WTC11 (cell line): ENCODE data around the gene CHRNB1. TPM values are rescaled to one million over a fixed set of nuclear protein-coding genes. Genes with fewer than 3 reads are reported as not detected.

Source experiments
- ATAC-seq: fragments of 200-7000 bp; cut with Tn5 transposase; 2 replicates; pipeline ENCODE4 v1.10.0; 2021; ENCODE audit warnings: mild to moderate bottlenecking, moderate library complexity
- CTCF ChIA-PET: fragments of 300-600 bp; sonication (Branson Sonifier 250); formaldehyde crosslinking; loops from one replicate; lab custom pipeline; 2021; ENCODE audit warnings: antibody characterized with exemption; lab: Charles Lee
- POLR2A ChIA-PET: fragments of 350-600 bp; sonication (Branson Sonifier 250); formaldehyde crosslinking; loops from one replicate; lab custom pipeline; 2021; ENCODE audit warnings: antibody characterized with exemption; lab: Charles Lee
- DNase-seq: peaks from one replicate; pipeline ENCODE4 v3.0.0; 2021; ENCODE audit warnings: low spot score
- H3K27ac Mint-ChIP-seq: 2 replicates; pipeline ENCODE4 v1.8.0; 2021; ENCODE audit warnings: mixed read lengths
- H3K27me3 Mint-ChIP-seq: 2 replicates; pipeline ENCODE4 v1.8.0; 2021; ENCODE audit warnings: low read depth, mild to moderate bottlenecking, moderate library complexity, mixed read lengths
- H3K36me3 Mint-ChIP-seq: 2 replicates; pipeline ENCODE4 v1.8.0; 2021; ENCODE audit warnings: mixed read lengths
- H3K4me1 Mint-ChIP-seq: 2 replicates; pipeline ENCODE4 v1.8.0; 2022; ENCODE audit warnings: mixed read lengths
- H3K4me3 Mint-ChIP-seq: 2 replicates; pipeline ENCODE4 v1.8.0; 2021; ENCODE audit warnings: mild to moderate bottlenecking, moderate library complexity, mixed read lengths
- H3K9me3 Mint-ChIP-seq: 2 replicates; pipeline ENCODE4 v1.8.0; 2021; ENCODE audit warnings: mixed read lengths
- CREM ChIP-seq: sonication (generic); formaldehyde crosslinking; IDR thresholded peaks from 2 replicates; pipeline ENCODE4 v1.8.1; 2022; ENCODE audit warnings: mild to moderate bottlenecking, missing genetic modification reagents, moderate library complexity
- E2F1 ChIP-seq: sonication (generic); formaldehyde crosslinking; IDR thresholded peaks from 2 replicates; pipeline ENCODE4 v1.8.0; 2022; ENCODE audit warnings: mild to moderate bottlenecking, missing genetic modification reagents
- E2F4 ChIP-seq: sonication (generic); formaldehyde crosslinking; IDR thresholded peaks from 2 replicates; pipeline ENCODE4 v1.8.1; 2022; ENCODE audit warnings: low read depth, mild to moderate bottlenecking, moderate library complexity, missing genetic modification reagents, borderline replicate concordance
- EMX1 ChIP-seq: fragments of 250-450 bp; sonication (Bioruptor Pico); IDR thresholded peaks from 2 replicates; pipeline ENCODE4 v1.8.0; 2021; ENCODE audit warnings: mild to moderate bottlenecking
- FOXP1 ChIP-seq: sonication (generic); formaldehyde crosslinking; IDR thresholded peaks from 2 replicates; pipeline ENCODE4 v1.8.0; 2022; ENCODE audit warnings: missing genetic modification reagents, mild to moderate bottlenecking, moderate library complexity, borderline replicate concordance
- GABPB1 ChIP-seq: sonication (generic); formaldehyde crosslinking; IDR thresholded peaks from 2 replicates; pipeline ENCODE4 v1.8.1; 2023; ENCODE audit warnings: mild to moderate bottlenecking, missing genetic modification reagents
- GRHL2 ChIP-seq: fragments of 250-450 bp; sonication (Bioruptor Pico); IDR thresholded peaks from 2 replicates; pipeline ENCODE4 v1.8.0; 2022; ENCODE audit warnings: mild to moderate bottlenecking, moderate library complexity; ENCODE audit not compliant: insufficient replicate concordance, severe bottlenecking
- MXD4 ChIP-seq: fragments of 250-450 bp; sonication (Bioruptor Pico); IDR thresholded peaks from 2 replicates; pipeline ENCODE4 v1.8.0; 2021; ENCODE audit warnings: mild to moderate bottlenecking, moderate library complexity, borderline replicate concordance
- MYBL2 ChIP-seq: sonication (generic); formaldehyde crosslinking; IDR thresholded peaks from 2 replicates; pipeline ENCODE4 v1.8.1; 2023; ENCODE audit warnings: mild to moderate bottlenecking, moderate library complexity, missing genetic modification reagents
- TP53 ChIP-seq: sonication (generic); formaldehyde crosslinking; IDR thresholded peaks from 2 replicates; pipeline ENCODE4 v1.8.1; 2023; ENCODE audit warnings: mild to moderate bottlenecking, missing genetic modification reagents
- ZNF121 ChIP-seq: sonication (generic); formaldehyde crosslinking; IDR thresholded peaks from 2 replicates; pipeline ENCODE4 v1.8.0; 2023; ENCODE audit warnings: missing genetic modification reagents
- ZNF219 ChIP-seq: sonication (generic); formaldehyde crosslinking; IDR thresholded peaks from 2 replicates; pipeline ENCODE4 v1.8.0; 2023; ENCODE audit warnings: missing genetic modification reagents, mild to moderate bottlenecking, borderline replicate concordance
- ZNF425 ChIP-seq: fragments of 250-450 bp; sonication (Bioruptor Pico); conservative IDR thresholded peaks from 2 replicates; pipeline ENCODE4 v1.9.0; 2021; ENCODE audit warnings: mild to moderate bottlenecking
- total RNA-seq: library from RNA; stranded (reverse); gene quantifications from 3 replicates; pipeline ENCODE4 v1.2.3, GENCODE V29; 2021
- TF ChIP-seq, protein P1 (sequence below): sonication (generic); formaldehyde crosslinking; IDR thresholded peaks from 2 replicates; pipeline ENCODE4 v1.8.0; 2023; ENCODE audit warnings: missing genetic modification reagents, mild to moderate bottlenecking, borderline replicate concordance
- TF ChIP-seq, protein P2 (sequence below): fragments of 250-450 bp; sonication (Bioruptor Pico); IDR thresholded peaks from 2 replicates; pipeline ENCODE4 v1.8.0; 2021; ENCODE audit warnings: mild to moderate bottlenecking
- TF ChIP-seq, protein P3 (sequence below): sonication (generic); formaldehyde crosslinking; IDR thresholded peaks from 2 replicates; pipeline ENCODE4 v1.8.0; 2022; ENCODE audit warnings: mild to moderate bottlenecking, missing genetic modification reagents
- TF ChIP-seq, protein P4 (sequence below): sonication (generic); formaldehyde crosslinking; IDR thresholded peaks from 2 replicates; pipeline ENCODE4 v1.8.0; 2022; ENCODE audit warnings: mild to moderate bottlenecking, missing genetic modification reagents

The CHRNB1 gene
- total RNA-seq, 1 experiment from 2014 or later = 16.0 TPM

DNA sequence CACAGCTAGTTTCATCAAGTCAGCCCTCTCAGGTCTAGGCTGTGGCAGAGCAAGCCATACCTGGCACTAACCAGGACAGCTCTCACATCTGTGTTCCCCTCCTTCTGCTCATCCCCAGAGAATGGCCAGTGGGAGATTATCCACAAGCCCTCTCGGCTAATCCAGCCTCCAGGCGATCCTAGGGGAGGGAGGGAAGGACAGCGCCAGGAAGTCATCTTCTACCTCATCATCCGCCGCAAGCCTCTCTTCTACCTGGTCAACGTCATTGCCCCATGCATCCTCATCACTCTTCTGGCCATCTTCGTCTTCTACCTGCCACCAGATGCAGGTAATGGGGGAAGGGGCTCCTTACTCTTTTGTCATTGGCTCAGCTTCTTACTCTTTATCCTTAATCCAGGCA lies 3.6 kb downstream of the CHRNB1 start:
- CTCF ChIA-PET = no interaction called here
- ATAC-seq (no peak), DNase-seq (no peak)
- H3K36me3 Mint-ChIP-seq = peaks cover 15% of the 10 kb centered on the region; the same call in 1 of the 2 replicates
- no peaks in the 10 kb centered on the region for H3K9me3 Mint-ChIP-seq
- H3K4me3 Mint-ChIP-seq = no peak overlapping the region
- POLR2A ChIA-PET = no interaction called here
- no peak for TF ChIP-seq EMX1
- TF ChIP-seq, protein P1, sequence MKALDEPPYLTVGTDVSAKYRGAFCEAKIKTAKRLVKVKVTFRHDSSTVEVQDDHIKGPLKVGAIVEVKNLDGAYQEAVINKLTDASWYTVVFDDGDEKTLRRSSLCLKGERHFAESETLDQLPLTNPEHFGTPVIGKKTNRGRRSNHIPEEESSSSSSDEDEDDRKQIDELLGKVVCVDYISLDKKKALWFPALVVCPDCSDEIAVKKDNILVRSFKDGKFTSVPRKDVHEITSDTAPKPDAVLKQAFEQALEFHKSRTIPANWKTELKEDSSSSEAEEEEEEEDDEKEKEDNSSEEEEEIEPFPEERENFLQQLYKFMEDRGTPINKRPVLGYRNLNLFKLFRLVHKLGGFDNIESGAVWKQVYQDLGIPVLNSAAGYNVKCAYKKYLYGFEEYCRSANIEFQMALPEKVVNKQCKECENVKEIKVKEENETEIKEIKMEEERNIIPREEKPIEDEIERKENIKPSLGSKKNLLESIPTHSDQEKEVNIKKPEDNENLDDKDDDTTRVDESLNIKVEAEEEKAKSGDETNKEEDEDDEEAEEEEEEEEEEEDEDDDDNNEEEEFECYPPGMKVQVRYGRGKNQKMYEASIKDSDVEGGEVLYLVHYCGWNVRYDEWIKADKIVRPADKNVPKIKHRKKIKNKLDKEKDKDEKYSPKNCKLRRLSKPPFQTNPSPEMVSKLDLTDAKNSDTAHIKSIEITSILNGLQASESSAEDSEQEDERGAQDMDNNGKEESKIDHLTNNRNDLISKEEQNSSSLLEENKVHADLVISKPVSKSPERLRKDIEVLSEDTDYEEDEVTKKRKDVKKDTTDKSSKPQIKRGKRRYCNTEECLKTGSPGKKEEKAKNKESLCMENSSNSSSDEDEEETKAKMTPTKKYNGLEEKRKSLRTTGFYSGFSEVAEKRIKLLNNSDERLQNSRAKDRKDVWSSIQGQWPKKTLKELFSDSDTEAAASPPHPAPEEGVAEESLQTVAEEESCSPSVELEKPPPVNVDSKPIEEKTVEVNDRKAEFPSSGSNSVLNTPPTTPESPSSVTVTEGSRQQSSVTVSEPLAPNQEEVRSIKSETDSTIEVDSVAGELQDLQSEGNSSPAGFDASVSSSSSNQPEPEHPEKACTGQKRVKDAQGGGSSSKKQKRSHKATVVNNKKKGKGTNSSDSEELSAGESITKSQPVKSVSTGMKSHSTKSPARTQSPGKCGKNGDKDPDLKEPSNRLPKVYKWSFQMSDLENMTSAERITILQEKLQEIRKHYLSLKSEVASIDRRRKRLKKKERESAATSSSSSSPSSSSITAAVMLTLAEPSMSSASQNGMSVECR = no peak
- TF ChIP-seq ZNF121 (CRISPR knock-in tag) = no peak
- TF ChIP-seq MYBL2 (CRISPR knock-in tag) = no peak
- TF ChIP-seq E2F1 (CRISPR knock-in tag) = no peak
- TF ChIP-seq, protein P2, sequence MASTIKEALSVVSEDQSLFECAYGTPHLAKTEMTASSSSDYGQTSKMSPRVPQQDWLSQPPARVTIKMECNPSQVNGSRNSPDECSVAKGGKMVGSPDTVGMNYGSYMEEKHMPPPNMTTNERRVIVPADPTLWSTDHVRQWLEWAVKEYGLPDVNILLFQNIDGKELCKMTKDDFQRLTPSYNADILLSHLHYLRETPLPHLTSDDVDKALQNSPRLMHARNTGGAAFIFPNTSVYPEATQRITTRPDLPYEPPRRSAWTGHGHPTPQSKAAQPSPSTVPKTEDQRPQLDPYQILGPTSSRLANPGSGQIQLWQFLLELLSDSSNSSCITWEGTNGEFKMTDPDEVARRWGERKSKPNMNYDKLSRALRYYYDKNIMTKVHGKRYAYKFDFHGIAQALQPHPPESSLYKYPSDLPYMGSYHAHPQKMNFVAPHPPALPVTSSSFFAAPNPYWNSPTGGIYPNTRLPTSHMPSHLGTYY (CRISPR knock-in tag) = no peak
- TF ChIP-seq FOXP1 = no peak
- no peak for TF ChIP-seq ZNF425 (CRISPR knock-in tag)
- TF ChIP-seq ZNF219 = no peak
- TF ChIP-seq, protein P3, sequence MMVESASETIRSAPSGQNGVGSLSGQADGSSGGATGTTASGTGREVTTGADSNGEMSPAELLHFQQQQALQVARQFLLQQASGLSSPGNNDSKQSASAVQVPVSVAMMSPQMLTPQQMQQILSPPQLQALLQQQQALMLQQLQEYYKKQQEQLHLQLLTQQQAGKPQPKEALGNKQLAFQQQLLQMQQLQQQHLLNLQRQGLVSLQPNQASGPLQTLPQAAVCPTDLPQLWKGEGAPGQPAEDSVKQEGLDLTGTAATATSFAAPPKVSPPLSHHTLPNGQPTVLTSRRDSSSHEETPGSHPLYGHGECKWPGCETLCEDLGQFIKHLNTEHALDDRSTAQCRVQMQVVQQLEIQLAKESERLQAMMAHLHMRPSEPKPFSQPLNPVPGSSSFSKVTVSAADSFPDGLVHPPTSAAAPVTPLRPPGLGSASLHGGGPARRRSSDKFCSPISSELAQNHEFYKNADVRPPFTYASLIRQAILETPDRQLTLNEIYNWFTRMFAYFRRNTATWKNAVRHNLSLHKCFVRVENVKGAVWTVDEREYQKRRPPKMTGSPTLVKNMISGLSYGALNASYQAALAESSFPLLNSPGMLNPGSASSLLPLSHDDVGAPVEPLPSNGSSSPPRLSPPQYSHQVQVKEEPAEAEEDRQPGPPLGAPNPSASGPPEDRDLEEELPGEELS (CRISPR knock-in tag) = no peak
- TF ChIP-seq TP53 (CRISPR knock-in tag) = no peak
- TF ChIP-seq, protein P4, sequence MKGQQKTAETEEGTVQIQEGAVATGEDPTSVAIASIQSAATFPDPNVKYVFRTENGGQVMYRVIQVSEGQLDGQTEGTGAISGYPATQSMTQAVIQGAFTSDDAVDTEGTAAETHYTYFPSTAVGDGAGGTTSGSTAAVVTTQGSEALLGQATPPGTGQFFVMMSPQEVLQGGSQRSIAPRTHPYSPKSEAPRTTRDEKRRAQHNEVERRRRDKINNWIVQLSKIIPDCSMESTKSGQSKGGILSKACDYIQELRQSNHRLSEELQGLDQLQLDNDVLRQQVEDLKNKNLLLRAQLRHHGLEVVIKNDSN (CRISPR knock-in tag) = no peak
- no peak for TF ChIP-seq CREM (CRISPR knock-in tag)
- no peak for TF ChIP-seq E2F4 (CRISPR knock-in tag)
- no peak for TF ChIP-seq MXD4 (CRISPR knock-in tag)
- no peak for TF ChIP-seq GRHL2 (CRISPR knock-in tag)
- TF ChIP-seq GABPB1 (CRISPR knock-in tag) = no peak
- peaks cover 19% of the 10 kb centered on the region for H3K4me1 Mint-ChIP-seq
- no peak overlapping the region for H3K27ac Mint-ChIP-seq
- H3K27me3 Mint-ChIP-seq = peaks cover 30% of the 10 kb centered on the region
